HG03025 (cell line): ENCODE results near the gene SHISA9.

Source experiments
- ATAC-seq: cut with Tn5 transposase; IDR thresholded peaks from one replicate; pipeline ENCODE4 v1.9.1; 2021; ENCODE audit warnings: mild to moderate bottlenecking, moderate library complexity; ENCODE audit not compliant: unreplicated experiment, low FRiP score

SHISA9 gene

GRCh38 chr16:13238182-13238581 lies 336.8 kb downstream of the SHISA9 start:
- ATAC-seq, result no peak

GRCh38 chr16:13242201-13242600 lies 340.8 kb downstream of the SHISA9 start:
- no peak for ATAC-seq

GRCh38 chr16:13244770-13245169 lies 343.4 kb downstream of the SHISA9 start:
- ATAC-seq, result no peak

- no peak for ATAC-seq
Measured at GRCh38 chr16:13245713-13246377, 344.4 kb downstream of the SHISA9 start.

- no peak for ATAC-seq
Measured at GRCh38 chr16:13254998-13255614, 353.7 kb downstream of the SHISA9 start.

- ATAC-seq, result no peak
Measured at GRCh38 chr16:13262270-13263090, 361.1 kb downstream of the SHISA9 start.

- ATAC-seq, result no peak
Measured at GRCh38 chr16:13264749-13265552, 363.6 kb downstream of the SHISA9 start.

GRCh38 chr16:13269359-13269758 lies 368.0 kb downstream of the SHISA9 start:
- ATAC-seq, result no peak

GRCh38 chr16:13269905-13270528 lies 368.6 kb downstream of the SHISA9 start:
- ATAC-seq, result no peak

- no peak for ATAC-seq
Measured at GRCh38 chr16:13270602-13271001, 369.2 kb downstream of the SHISA9 start.

GRCh38 chr16:13289515-13289914 lies 388.1 kb downstream of the SHISA9 start:
- no peak for ATAC-seq
